MCF 10A (cell line): ENCODE data around the gene RHOF. TPM values are rescaled to one million over a fixed set of nuclear protein-coding genes. Genes with fewer than 3 reads are reported as not detected.

ENCODE experiments used
- BruUV-seq: library from RNA; stranded (reverse); fragments of 400-500 nt; replicated peaks from 2 replicates; lab custom pipeline; 2021; lab: Mats Ljungman, UMichigan
- CTCF ChIA-PET: fragments of 300-600 bp; sonication (Branson Sonifier 250); formaldehyde crosslinking; extraction: SDS; loops from one replicate; lab custom pipeline; 2021; ENCODE audit warnings: antibody characterized with exemption, inconsistent platforms; lab: Yijun Ruan, JAX
- POLR2A ChIA-PET: fragments of 300-600, 350-650 bp; sonication (Branson Sonifier 250); formaldehyde crosslinking; extraction: SDS; loops from one replicate; lab custom pipeline; 2020; ENCODE audit warnings: antibody characterized with exemption, inconsistent platforms; lab: Yijun Ruan, JAX
- DNase-seq: peaks from one replicate; pipeline ENCODE4 v3.0.0-alpha.2; 2018; ENCODE audit not compliant: unreplicated experiment
- H3K27ac Mint-ChIP-seq: one replicate; pipeline ENCODE4 v1.8.0; 2022; ENCODE audit warnings: mild to moderate bottlenecking, low read depth, mixed read lengths; ENCODE audit not compliant: unreplicated experiment
- H3K27me3 Mint-ChIP-seq: one replicate; pipeline ENCODE4 v1.8.0; 2022; ENCODE audit warnings: mixed read lengths; ENCODE audit not compliant: insufficient read depth, unreplicated experiment
- H3K36me3 Mint-ChIP-seq: one replicate; pipeline ENCODE4 v1.8.0; 2022; ENCODE audit warnings: mild to moderate bottlenecking, moderate library complexity, mixed read lengths; ENCODE audit not compliant: insufficient read depth, unreplicated experiment
- H3K4me1 Mint-ChIP-seq: one replicate; pipeline ENCODE4 v1.8.0; 2022; ENCODE audit warnings: mixed read lengths; ENCODE audit not compliant: insufficient read depth, unreplicated experiment
- H3K4me3 Mint-ChIP-seq: one replicate; pipeline ENCODE4 v1.8.0; 2022; ENCODE audit warnings: mild to moderate bottlenecking, moderate library complexity, mixed read lengths; ENCODE audit not compliant: unreplicated experiment
- H3K9me3 Mint-ChIP-seq: one replicate; pipeline ENCODE4 v1.8.0; 2022; ENCODE audit warnings: mixed read lengths; ENCODE audit not compliant: unreplicated experiment
- intact Hi-C: fragments of 100-400 bp; cut with micrococcal nuclease; formaldehyde crosslinking; loops from 2 replicates; pipeline ENCODE4 v1.14.1; 2022
- total RNA-seq: library from RNA; stranded (reverse); gene quantifications from 2 replicates; pipeline ENCODE4 v1.2.3, GENCODE V29; 2022
- TF ChIP-seq, protein P1 (sequence below): fragments of 200-600 bp; IDR thresholded peaks from one replicate; pipeline ENCODE4 v1.8.0; 2022; ENCODE audit warnings: antibody characterized with exemption, mild to moderate bottlenecking; ENCODE audit not compliant: unreplicated experiment

Gene RHOF
- total RNA-seq, 1 experiment from 2014 or later, result 9.5 TPM

DNA sequence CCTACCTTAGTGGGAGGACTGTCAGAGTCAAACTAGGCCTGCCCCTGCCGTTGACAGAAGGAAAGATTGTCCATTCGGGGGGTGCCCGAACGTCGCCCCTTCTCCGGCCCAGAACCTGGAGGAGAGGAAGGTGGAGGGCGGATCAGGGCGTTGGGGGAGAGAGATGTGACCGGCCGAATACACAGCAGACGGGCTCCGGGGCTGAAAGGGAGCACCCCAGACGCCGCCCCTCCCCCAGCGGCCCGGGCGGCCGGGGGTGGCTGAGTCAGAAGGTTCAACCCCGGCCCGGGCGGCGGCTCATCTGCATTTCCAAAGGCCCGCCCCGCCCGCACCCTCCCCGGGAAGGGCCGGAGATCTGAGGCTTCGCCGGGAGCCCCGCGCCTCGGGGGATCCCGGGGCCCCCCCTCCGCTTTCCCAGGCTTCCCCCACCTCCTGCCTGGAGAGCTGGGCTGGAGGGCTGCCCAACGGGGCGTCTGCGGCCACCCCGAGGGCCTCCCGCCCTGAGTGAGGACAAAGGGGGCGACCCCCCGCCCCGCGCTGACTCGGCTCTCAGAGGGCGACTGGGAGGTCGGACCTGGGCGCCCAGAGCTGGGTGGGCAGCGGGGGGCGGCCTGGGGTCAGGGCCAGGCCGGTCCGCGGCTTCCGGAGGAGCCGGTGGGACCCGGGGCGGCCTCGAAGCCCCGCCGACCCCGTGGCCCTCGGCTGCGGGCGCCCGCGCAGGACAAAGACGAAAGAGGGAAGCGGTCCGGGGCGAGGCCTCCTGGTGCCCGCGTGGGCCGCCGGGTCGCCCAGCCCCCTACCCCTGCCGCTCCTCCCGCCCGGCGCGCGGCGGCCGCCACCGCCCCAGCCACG, 6.6 kb upstream of the RHOF start:
- no peaks in the 10 kb centered on the region for H3K9me3 Mint-ChIP-seq
- CTCF ChIA-PET, result interaction anchor here (0.6 to 10.6 kb wide), 5 partner anchors 9 to 192 kb away, joined by 3 to 390 read pairs (median 5); partner anchors contain the start of gene SETD1B
- peaks cover 39% of the 10 kb centered on the region for H3K36me3 Mint-ChIP-seq
- peaks cover 26% of the 10 kb centered on the region for H3K4me1 Mint-ChIP-seq
- H3K4me3 Mint-ChIP-seq, result peak overlapping the region; percentile 78
- TF ChIP-seq, protein P1, sequence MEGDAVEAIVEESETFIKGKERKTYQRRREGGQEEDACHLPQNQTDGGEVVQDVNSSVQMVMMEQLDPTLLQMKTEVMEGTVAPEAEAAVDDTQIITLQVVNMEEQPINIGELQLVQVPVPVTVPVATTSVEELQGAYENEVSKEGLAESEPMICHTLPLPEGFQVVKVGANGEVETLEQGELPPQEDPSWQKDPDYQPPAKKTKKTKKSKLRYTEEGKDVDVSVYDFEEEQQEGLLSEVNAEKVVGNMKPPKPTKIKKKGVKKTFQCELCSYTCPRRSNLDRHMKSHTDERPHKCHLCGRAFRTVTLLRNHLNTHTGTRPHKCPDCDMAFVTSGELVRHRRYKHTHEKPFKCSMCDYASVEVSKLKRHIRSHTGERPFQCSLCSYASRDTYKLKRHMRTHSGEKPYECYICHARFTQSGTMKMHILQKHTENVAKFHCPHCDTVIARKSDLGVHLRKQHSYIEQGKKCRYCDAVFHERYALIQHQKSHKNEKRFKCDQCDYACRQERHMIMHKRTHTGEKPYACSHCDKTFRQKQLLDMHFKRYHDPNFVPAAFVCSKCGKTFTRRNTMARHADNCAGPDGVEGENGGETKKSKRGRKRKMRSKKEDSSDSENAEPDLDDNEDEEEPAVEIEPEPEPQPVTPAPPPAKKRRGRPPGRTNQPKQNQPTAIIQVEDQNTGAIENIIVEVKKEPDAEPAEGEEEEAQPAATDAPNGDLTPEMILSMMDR, result no peak
- intact Hi-C loops, result loop anchor here (10.0 kb wide), 2 partner anchors 225 to 395 kb away; partner anchors contain the start of gene BCL7A
- POLR2A ChIA-PET, result interaction anchor here (0.6 to 13.9 kb wide), 13 partner anchors 8 to 323 kb away, joined by 3 to 344 read pairs (median 4); partner anchors contain the start of genes PSMD9, SETD1B and TMEM120B
- H3K27ac Mint-ChIP-seq, result peak overlapping the region; percentile 99
- H3K27me3 Mint-ChIP-seq, result no peaks in the 10 kb centered on the region
- DNase-seq, result peak; percentile 95
- no TSS peak for BruUV-seq

DNA sequence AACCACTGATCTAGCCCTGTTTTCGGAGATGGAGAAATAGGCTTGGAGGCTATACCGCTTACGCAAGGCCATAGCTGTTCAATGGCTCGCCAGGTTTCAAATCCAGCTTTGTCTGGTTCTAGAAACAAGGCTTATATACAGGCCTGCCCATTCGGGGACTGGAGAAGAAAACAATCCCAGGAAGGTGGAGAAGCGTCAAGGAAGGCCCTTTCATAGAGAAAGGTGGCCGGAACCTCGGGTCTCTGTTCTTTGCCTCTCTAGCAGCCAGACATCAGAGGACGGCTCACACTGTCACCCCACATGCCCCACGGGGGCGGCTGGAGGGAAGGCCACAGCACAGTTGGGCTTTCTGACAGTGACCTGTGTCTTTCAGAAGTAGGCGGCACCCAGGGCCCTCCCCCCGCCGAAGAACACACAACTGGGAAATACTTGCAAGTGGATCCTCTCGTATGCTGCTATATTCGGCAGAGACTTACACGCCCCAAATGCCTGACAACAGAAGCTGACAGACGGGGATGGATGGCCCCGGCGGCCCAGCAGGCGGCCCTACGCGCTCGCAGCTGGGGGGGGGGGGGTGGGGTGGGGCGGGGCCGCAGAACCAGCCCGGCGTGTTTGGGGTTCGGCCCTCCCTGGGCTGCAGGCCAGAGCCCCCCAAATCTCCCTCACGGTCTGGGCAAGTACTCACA, 5.8 kb upstream of the RHOF start:
- ChIA-PET POLR2A (interaction anchor here (1.0 to 13.9 kb wide), 8 partner anchors 9 to 725 kb away, joined by 3 to 344 read pairs (median 25); partner anchors contain the start of genes PSMD9, SETD1B and TMEM120B), CTCF (interaction anchor here (0.6 to 10.6 kb wide), 6 partner anchors 10 to 163 kb away, joined by 3 to 390 read pairs (median 6); partner anchors contain the start of gene SETD1B)
- Mint-ChIP-seq H3K27me3 (no peaks in the 10 kb centered on the region), H3K27ac (peak overlapping the region; percentile 79), H3K4me3 (peak overlapping the region; percentile 78), H3K9me3 (no peaks in the 10 kb centered on the region), H3K36me3 (peaks cover 44% of the 10 kb centered on the region), H3K4me1 (peaks cover 34% of the 10 kb centered on the region)
- no TSS peak for BruUV-seq
- DNase-seq, result peak; percentile 87
- TF ChIP-seq, protein P1, result no peak
- intact Hi-C loops, result loop anchor here (10.0 kb wide), 2 partner anchors 226 to 396 kb away; partner anchors contain the start of gene BCL7A

DNA sequence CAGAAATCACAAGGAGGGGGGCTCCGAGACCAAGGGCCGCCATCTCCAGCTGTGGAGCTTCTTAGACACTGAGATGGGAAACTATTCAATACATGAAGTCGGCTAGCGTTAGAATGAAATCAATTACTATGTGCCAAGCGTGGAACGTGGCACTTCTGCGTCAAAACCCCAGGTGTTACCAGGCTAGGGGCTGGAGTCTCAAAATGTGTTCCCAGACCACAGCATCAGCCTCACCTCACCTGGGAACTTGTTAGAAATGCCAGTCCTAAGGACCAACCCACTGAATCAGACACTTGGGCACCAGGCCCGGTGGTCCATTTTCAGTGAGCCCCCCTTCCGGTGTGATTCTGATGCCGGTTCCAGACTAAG, 5.3 kb upstream of the RHOF start:
- Mint-ChIP-seq H3K4me3 (peak overlapping the region; percentile 78), H3K27me3 (no peaks in the 10 kb centered on the region), H3K27ac (peak overlapping the region; percentile 79), H3K36me3 (peaks cover 44% of the 10 kb centered on the region), H3K9me3 (no peaks in the 10 kb centered on the region), H3K4me1 (peaks cover 37% of the 10 kb centered on the region)
- intact Hi-C loops, result loop anchor here (10.0 kb wide), 2 partner anchors 226 to 396 kb away; partner anchors contain the start of gene BCL7A
- ChIA-PET CTCF (interaction anchor here (0.6 to 10.6 kb wide), 5 partner anchors 11 to 162 kb away, joined by 3 to 390 read pairs (median 8); partner anchors contain the start of gene SETD1B), POLR2A (interaction anchor here (1.0 to 13.9 kb wide), 9 partner anchors 9 to 725 kb away, joined by 3 to 344 read pairs (median 4); partner anchors contain the start of genes PSMD9, SETD1B and TMEM120B)
- BruUV-seq, result no TSS peak
- TF ChIP-seq, protein P1, result no peak
- DNase-seq, result no peak
